ENCODE data around the gene TRIM71.

DNA sequence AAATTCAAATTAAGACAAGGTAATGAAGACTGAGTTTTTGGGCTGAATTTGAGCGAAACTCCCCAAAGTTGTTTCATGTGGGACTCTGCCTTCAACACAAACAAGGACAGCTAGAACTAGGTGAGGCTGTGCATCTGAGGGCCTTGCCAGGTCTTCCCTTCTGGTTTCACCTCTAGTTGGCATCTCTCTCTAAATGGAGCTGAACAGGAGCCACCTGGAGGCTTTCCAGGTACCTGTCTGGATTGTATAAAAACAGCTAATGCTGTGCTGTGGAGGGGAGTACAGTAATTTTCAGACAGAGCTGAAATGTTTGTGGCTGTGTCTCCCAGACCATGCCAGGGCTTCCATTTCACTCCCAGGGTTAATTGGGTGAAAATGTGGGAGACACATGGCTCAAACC lies 27.1 kb downstream of the TRIM71 start:
- TF ChIP-seq EZH2 (IDR thresholded peaks at IDR 0.05; ENCODE audit: insufficient read depth, low read length), result no peak
- TF ChIP-seq, protein P1, sequence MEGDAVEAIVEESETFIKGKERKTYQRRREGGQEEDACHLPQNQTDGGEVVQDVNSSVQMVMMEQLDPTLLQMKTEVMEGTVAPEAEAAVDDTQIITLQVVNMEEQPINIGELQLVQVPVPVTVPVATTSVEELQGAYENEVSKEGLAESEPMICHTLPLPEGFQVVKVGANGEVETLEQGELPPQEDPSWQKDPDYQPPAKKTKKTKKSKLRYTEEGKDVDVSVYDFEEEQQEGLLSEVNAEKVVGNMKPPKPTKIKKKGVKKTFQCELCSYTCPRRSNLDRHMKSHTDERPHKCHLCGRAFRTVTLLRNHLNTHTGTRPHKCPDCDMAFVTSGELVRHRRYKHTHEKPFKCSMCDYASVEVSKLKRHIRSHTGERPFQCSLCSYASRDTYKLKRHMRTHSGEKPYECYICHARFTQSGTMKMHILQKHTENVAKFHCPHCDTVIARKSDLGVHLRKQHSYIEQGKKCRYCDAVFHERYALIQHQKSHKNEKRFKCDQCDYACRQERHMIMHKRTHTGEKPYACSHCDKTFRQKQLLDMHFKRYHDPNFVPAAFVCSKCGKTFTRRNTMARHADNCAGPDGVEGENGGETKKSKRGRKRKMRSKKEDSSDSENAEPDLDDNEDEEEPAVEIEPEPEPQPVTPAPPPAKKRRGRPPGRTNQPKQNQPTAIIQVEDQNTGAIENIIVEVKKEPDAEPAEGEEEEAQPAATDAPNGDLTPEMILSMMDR (IDR thresholded peaks at IDR 0.05; ENCODE audit: insufficient read depth, low read depth, low read length), result no peak

All from astrocyte (in vitro differentiated cells and primary cell).